NB4 (cell line): ENCODE results near the gene TMEM132E.

Source experiments
- TF ChIP-seq, protein P1 (sequence below): IDR thresholded peaks from one replicate; pipeline ENCODE4 v1.5.1; 2012; ENCODE audit warnings: low read depth, low read length
- TF ChIP-seq, protein P2 (sequence below): IDR thresholded peaks from 2 replicates; pipeline ENCODE4 v1.6.1; 2011; ENCODE audit warnings: low read depth, low read length

DNA sequence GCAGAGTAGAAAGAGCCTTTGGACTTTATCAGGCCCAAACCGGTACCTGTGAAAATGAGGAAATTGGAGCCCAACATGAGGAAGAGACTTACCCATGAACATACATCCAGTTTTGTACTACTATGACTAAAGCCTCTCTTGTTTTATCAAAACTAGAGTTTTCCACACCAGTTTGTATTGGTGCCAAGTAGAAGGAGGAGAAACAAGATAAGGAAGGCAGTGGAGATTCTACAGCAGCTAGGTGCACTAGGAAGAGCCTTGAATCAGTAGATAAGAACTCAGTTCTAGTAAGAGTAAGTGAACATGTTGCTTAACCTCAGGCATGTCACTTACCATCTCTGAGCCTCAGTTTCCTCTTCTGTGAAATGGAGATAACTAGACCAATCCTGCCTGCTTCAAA is 13.7 kb upstream of the TMEM132E start:
- TF ChIP-seq, protein P1, sequence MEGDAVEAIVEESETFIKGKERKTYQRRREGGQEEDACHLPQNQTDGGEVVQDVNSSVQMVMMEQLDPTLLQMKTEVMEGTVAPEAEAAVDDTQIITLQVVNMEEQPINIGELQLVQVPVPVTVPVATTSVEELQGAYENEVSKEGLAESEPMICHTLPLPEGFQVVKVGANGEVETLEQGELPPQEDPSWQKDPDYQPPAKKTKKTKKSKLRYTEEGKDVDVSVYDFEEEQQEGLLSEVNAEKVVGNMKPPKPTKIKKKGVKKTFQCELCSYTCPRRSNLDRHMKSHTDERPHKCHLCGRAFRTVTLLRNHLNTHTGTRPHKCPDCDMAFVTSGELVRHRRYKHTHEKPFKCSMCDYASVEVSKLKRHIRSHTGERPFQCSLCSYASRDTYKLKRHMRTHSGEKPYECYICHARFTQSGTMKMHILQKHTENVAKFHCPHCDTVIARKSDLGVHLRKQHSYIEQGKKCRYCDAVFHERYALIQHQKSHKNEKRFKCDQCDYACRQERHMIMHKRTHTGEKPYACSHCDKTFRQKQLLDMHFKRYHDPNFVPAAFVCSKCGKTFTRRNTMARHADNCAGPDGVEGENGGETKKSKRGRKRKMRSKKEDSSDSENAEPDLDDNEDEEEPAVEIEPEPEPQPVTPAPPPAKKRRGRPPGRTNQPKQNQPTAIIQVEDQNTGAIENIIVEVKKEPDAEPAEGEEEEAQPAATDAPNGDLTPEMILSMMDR, result no peak
- TF ChIP-seq, protein P2, sequence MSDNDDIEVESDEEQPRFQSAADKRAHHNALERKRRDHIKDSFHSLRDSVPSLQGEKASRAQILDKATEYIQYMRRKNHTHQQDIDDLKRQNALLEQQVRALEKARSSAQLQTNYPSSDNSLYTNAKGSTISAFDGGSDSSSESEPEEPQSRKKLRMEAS, result no peak
